HG02763 (cell line): ENCODE data around the gene PRKCQ.
"Not testable (repeated sequence)": the region's sequence is repeated elsewhere in the genome, so short reads cannot be mapped to it uniquely, and the experiment has no call there.

Experiments used
- ATAC-seq: cut with Tn5 transposase; IDR thresholded peaks from one replicate; pipeline ENCODE4 v1.9.1; 2021; ENCODE audit warnings: mild to moderate bottlenecking, moderate library complexity; ENCODE audit not compliant: unreplicated experiment

Gene PRKCQ

DNA sequence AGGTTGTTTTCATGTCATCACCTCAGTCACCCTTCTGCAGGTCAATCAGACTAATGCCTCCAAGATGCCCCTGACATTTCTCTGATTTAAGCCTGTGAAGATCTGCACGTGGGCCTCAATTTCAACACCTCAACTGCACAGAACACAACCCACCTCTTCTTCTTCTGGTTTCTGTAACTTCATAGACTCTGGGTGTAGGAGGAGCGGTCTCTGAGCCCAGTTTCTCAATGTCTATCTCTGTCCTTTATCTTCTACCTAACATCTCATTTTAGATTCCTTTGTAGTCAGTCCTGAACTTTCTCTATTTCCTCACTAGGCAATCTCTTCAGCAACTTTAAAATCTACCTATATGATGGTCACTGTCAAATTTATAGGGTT is 85.6 kb downstream of the PRKCQ start:
- ATAC-seq = no peak

DNA sequence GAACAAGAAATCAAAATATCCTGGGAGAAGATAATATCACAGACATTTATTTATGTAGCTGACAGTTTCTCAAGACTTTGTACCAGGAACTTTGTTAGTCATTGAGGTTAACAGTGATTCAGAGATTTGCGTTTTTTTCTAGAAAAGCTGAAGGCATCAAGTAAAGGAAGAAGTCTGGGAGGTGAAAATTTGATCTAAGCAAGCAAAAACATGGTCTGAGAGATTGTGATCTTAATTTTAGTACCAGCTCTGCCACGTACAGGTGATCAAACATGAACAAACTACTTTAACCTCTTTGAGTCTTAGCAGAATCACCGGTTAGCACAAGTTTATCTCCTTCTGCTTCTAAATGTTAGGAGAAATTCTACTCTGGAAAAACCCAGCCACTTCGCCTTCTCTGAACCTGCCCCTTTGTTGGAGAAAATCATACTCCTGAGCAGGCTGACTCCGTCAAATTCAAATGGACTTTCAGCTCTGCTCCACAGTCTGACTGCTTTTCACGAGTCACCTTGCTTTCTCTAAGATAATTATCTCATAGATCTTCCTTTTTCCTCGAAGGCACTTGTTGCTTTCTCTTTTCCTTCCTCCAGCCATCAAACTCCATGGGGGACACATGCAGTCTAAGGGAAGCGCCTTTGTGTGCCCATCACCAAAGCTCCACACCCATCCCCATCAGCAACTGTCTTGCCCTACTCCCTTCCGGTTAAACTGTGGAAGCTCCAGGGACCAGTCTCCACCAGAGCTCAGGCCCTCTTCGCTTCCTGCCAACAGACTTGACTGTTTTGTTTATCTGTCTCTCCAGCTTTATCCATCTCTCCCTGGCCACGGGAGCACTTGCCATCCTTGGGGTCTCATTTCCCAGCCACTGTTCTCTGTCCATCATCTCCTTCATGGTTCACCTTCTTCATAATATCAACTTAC is 86.3 kb downstream of the PRKCQ start:
- ATAC-seq = no peak

DNA sequence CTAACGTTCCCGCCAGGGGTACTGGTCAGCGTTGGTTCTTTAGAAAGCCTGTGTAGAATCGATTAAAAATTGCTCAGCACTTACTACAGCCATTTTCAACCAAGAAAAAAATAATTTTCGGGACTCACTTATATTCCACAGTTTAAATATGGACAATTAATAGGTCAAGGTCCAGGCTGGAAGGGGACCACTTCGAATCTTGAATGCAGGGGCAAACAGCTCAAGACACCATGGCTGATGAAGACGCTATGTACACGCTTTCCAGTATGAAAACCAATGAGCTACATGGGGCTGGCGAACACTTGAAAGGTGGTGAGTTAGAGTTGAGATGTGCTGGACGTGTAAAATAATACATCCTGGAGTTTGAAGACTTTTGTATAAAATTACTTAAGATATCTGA is 87.2 kb downstream of the PRKCQ start:
- ATAC-seq = no peak

DNA sequence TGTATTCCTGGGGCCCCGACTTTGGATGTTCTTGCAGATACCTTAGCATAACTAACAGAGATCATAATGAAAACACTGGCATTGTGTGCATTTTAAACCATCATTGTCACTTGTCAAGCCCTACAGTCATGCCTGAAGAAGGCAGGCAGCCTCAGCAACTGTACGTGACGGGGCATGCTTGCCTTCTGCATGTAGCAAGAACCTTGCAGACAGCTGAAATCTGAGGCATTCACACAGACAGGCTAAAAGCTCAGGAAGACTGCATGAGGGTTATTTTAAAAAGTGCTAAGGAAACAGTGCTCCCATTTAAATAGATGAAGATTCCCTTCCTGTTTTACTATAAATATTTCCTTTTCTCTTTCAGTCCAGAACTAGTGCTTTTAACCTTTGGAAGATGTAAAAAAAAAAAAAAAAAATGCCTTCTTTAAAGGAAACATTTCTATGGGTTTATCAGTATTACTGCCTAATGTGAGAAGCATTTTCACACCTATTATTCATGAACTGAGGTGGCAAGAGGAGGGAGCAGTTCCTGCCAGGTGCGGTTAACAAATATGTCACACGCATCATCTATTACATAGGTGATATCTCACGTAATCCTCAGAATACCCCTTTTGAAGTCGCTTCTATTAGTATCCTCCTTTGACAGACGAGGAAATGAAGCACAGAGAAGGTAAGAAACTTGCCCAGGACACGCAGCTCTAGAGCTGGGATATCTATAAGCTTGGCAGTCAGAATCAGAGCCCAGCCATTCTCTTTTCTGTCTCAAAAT is 88.1 kb downstream of the PRKCQ start:
- no peak for ATAC-seq

DNA sequence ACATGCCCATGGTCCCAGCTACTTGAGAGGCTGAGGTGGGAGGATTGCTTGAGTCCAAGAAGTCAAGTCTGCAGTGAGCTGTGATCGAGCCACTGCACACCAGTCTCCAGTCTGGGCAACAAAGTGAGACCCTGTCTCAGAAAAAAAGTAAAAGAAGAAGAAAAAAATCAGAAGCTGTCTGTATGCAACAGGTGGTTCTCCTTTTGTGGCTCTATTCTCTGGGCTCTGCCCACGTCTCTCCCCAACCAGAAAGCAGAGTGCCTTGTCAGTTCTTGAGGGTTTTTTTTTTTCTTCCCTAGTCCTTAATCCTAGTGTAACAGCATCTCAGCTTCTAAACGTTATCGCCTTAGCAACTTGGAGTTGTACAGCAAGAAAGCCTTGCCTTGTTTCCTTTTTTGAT is 89.5 kb downstream of the PRKCQ start:
- no peak for ATAC-seq

DNA sequence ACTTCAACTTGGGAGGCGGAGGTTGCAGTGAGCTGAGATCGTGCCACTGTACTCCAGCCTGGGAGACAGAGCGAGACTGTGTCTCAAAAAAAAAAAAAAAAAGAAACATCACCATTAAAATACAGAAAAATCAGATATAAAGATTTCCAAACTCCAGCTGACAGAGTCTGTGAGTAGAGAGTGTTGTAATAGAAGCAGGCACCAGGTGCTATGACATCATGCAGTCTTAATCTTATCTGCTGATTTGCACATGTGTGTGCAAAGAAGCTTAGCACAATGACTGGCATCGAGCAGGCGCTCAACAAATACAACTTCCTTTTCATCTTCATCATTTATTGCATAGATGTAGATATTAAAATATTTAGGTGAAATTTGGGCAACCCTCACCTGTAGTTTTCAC is 92.2 kb downstream of the PRKCQ start:
- no peak for ATAC-seq

DNA sequence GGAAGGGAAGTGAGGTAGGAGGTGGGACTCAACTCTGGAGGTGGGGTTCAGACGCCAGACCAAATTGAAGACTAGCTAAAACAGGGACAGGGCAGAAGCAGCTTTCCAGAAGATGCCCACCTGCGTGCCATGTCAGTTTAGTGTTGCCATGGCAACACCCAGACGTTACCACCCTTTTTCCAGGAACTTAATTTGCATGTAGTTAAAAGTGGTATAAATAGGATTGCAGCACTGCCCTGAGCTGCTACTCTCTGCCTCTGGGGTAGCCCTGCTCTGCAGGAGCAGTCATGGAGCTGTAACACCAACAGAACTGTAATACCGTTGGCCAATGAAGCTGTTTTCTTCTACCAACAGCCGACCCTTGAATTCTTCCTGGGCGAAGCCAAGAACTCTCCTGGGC is 93.8 kb downstream of the PRKCQ start:
- no peak for ATAC-seq

DNA sequence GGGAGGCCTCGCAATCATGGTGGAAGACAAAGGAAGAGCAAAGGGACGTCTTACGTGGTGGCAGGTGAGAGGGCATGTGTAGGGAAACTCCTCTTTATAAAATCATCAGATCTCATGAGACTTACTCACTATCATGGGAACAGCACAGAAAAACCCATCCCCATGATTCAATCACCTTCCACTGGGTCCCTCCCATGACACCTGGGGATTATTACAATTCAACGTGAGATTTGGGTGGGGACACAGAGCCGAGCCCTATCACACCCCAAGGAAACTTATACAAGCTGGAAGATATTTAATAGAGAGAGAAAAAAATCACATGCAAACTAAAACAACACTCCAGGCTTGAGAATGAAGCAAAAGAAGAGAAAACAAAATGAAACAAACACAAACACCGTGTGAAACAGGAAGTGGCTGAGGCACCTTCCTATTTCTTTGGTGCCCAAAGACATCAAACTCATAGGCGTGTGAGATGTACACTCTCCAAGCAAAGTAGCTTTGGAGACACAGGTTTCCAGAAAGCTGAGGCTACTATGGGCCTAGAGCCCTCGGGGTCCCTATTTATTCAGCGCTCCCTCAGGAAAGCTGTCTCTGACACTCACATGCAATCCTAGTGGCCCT is 97.2 kb downstream of the PRKCQ start:
- no peak for ATAC-seq

DNA sequence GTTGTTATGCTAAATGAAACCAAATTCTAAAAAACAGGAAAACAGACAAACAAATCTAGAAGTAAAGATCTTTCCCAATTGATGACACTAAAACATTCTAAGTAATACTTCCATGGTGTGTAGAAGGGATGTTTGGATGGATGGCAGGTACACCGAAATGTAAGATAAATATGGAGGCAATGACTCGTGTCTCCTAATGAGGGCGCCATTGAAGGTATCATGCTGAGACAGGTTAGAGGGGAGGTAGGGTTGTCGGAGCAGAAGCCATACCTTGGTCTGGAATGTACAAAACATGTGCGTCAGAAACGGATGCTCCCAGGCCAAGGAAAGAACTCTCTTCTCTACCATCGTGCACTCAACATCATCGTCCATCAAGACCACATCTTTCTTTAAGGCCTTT is 101.4 kb downstream of the PRKCQ start:
- no peak for ATAC-seq

DNA sequence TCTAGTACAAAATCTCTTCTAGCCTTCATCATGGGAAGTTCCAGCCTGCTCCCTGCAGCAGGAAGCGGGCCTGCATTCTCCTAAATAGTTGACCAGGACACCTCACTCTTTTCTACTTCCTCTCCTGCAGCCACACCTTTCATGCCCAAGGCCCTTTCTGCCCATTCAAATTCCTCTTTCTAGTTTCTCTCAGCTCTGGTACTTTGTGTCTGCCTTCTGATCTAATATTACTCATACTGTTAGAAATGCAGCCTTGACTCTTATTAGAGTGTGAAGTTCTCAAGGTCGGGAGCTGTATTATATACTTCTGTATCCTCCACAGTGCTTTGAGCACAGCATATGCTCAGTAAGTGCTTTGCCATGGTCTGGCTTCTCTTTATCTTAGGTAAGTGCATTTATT is 103.1 kb downstream of the PRKCQ start:
- no peak for ATAC-seq

DNA sequence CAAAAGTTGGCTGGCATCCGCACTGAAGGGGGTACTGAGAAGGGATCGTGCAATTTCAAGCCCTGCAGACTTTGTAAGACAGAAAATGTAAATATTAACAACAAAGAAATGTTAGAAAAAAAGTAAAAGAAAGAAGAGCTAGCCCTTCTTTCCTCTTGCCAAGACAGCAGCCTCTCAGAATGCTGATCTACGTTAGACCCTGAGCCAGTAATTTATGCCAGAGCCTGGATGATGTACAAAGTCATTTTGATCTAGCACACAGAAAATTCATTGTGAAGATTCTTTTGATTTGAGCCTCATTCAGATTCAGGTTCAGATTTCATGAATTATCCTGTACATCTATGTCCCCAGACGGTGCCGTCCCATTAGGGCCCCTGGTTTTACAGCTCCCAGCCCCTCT is 105.2 kb downstream of the PRKCQ start:
- no peak for ATAC-seq

DNA sequence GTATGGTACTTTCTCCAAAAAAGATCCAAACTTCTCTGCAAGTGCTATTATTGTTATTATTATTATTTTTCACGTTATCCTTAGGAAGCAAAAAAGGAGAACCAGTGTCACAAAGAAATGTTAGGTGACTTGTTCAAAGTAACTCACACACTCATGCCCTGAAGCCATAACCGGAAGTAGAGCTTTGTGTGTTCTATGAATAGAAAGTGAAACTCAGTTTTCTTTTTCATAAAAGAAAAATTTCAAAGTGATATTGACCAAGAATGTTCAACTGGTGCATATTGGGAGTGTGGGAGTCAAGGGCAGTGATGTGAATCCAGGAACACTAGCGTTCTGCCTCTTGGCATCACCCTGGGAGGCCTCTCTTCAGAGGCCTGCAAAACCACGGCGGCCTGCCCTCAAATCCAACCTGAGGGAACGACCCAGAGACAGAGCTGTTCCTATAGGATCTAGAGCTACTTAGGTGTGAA is 106.1 kb downstream of the PRKCQ start:
- no peak for ATAC-seq

DNA sequence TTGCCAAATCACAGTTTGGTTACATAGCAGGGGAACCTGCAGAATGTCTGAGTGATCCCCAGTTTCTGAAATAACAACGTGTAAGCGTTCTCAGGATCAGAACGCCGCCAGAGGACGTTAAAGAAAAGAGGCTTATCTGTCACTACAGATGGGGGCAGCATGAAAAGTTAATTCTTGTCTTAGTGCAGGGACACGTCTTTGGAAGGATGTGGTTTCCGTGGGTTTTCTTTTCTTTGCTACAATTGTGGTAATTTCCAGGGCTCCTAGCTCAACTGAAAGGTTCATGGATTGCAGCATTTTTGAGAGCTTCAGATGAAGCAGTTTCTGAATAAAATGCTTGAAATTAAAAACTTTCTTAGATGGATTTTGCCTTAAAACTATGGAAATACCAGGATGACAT is 106.6 kb downstream of the PRKCQ start:
- ATAC-seq = no peak

DNA sequence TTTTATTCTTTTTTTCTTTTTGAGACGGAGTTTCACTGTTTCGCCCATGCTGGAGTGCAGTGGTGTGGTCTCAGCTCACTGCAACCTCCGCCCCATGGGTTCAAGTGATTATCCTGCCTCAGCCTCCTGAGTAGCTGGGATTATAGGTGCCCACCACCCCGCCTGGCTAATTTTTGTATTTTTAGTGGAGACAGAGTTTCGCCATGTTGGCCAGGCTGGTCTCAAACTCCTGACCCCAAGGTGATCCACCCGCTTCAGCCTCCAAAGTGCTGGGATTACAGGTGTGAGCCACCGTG is 107.4 kb downstream of the PRKCQ start:
- not testable (repeated sequence) for ATAC-seq

DNA sequence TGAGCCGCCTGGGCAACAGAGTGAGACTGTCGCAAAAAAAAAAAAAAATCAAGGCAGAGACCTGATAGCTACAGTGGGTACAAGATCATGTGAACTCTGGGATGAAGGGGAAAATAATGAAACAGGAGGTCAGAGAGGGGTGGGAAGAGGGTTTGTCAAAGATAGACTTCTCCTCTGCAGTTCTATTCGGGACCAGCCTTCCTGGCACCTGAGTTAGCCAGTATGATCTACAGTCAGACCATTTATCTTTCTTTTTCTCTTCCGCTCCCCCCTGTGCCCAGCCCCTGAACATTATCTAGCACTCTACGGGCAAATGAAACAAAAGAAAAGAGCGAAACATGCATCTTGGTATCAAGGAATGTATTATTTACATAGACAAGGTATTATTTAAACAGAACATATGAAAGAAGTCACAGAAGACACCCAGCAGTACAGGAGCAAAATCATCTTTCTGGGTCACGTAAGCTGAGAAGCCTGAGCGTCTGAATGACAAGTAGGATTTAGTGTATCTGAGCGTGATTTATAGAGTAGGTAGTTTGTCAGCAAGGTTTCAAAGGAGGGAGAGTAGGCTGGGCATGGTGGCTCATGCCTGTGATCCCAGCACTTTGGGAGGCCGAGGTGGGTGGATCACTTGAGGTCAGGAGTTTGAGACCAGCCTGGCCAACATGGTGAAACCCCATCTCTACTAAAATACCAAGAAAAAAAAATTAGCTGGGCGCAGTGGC is 109.0 kb downstream of the PRKCQ start:
- ATAC-seq = no peak

DNA sequence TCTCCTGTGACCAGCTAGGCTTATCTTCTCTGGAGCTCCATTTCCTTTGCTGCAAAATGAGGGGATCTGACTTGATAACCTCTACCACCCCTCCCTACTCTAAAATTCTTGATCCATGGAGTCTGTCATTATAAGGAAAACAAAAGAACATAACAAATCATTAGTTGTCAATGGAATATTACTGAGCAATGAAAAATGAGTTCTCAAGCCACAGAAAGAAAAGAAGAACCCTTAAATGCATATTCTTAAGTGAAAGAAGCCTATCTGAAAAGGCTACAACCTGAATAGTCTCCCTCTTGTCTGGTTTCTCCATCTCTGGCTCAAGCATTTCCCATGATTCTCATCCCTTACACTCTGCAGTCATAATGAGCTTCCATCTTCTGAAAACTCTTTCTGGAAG is 110.4 kb downstream of the PRKCQ start:
- ATAC-seq = no peak

DNA sequence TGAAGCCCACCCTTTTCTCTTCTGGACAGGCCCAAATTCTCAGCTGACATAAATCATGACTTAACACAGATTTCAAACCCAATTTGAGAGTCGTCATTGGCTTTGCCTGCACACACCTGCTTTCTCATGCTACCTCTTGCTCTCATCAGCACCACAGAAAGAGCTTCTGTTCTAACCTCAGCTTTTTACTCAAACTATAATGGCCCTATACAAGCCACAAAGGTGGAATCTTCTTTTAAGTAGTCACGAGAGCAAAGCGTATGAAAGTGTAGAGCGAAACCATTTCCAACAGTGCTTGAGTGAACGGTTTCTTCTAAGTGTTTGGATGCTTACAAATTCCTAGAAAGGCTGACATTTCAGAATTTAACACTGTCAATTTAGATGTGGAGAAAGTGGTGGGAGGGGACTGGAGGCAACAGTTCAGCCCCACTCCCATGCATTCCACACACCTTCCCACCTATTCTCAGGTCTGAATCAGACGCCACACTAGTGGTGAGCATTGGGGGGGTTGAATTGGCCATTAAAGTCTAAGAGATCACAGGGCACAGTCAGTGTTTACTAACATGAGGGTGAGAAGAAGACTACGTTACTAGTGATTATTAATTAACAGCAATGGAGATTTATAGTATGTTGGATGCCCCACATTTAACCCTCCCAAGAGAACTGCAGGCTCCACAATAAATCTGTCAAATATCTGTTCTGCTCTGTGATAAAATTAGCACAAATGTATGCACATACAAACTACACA is 114.0 kb downstream of the PRKCQ start:
- no peak for ATAC-seq

DNA sequence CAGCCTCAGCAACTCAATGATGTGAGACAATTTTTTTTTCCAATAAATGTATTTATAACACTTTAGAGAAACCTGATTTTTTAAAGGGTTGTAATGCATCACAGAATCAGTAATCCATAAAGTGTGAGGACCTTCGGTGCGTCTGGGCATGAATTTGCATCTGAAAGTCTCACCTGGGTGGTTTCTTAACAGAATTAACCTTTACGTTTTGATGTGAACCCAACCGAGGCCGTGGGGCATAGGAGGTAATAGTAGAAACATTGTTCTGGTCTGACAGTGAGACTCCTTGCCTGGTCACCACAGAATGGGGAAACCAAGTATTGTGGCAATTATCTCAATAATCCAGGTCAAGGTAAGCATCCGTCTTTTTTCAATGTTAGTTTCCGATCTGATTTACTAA is 114.6 kb downstream of the PRKCQ start:
- no peak for ATAC-seq

DNA sequence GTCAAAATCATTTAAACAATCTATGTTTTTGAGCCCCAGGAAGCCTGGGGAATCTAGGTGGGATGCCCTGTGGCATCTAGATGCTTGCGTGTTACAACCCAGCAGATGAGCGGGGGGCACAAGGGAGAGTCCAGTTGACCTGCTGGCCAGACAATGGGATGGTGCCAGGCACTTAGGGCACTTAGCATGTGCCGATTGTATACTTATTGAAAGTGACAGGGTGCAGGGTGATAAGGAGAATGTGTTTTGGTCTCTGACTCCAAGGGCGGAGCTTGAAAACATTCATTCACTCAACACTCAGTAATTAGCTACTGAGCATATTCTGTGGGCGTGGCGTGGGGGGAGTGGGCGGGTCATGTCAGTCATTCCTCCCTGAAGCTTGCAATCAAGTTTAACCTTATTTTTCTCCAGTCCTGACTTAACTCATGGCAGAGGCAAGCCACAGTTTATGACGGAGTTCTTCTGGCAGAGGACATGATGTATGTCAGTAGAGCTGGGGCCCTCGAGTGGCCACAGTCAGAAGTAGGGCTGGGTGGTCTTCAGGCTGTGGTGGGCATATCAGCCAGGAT is 115.1 kb downstream of the PRKCQ start:
- ATAC-seq = no peak

DNA sequence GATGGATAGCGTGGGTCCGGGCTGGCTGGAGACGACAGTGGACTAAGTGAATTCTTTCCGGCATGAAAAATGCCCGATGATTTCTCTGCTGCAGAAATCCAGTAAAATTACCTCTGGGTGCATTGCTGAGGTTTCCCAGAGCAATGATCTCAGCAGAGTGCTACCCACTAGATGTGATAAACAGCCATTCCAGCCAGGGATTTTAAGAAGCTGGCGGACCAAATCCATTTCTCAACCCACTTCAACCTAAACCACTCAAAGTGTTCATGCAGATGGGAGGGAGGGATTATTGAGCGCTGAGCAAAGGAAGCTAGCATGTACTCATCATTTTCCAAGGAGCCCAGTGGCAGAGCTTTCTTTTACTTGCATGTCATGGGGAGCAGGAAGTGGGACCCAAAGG is 116.7 kb downstream of the PRKCQ start:
- no peak for ATAC-seq
